SK-N-SH treated with all-trans-retinoic acid at 6 μM for 48 hours (cell line): ENCODE data around the gene LSAMP.

Experiments used
- ATAC-seq: fragments of 200-7000 bp; cut with Tn5 transposase; 3 replicates; pipeline ENCODE4 v1.9.1; 2020; ENCODE audit warnings: mild to moderate bottlenecking, moderate library complexity
- ARNTL ChIP-seq: fragments of 450-650 bp; formaldehyde crosslinking; IDR thresholded peaks from 2 replicates; pipeline ENCODE4 v1.5.0; 2020; ENCODE audit warnings: low read depth, mild to moderate bottlenecking, moderate library complexity, borderline replicate concordance
- BACH2 ChIP-seq: fragments of 250-450 bp; sonication (Bioruptor Pico); IDR thresholded peaks from 2 replicates; pipeline ENCODE4 v1.9.0; 2021; ENCODE audit warnings: mild to moderate bottlenecking, borderline replicate concordance
- CREB5 ChIP-seq: fragments of 250-450 bp; sonication (Bioruptor Pico); IDR thresholded peaks from 2 replicates; pipeline ENCODE4 v1.5.1; 2020; ENCODE audit warnings: low read depth, mild to moderate bottlenecking, moderate library complexity
- CSDC2 ChIP-seq: fragments of 250-450 bp; sonication (Bioruptor Pico); IDR thresholded peaks from 2 replicates; pipeline ENCODE4 v1.5.0; 2020; ENCODE audit warnings: mild to moderate bottlenecking, moderate library complexity
- ESRRG ChIP-seq: fragments of 250-450 bp; sonication (Bioruptor Pico); IDR thresholded peaks from 2 replicates; pipeline ENCODE4 v1.6.1; 2021; ENCODE audit warnings: mild to moderate bottlenecking
- GLIS3 ChIP-seq: fragments of 250-450 bp; sonication (Bioruptor Pico); IDR thresholded peaks from 2 replicates; pipeline ENCODE4 v1.5.0; 2020; ENCODE audit warnings: mild to moderate bottlenecking, moderate library complexity
- ISL1 ChIP-seq: fragments of 250-450 bp; sonication (Bioruptor Pico); IDR thresholded peaks from 2 replicates; pipeline ENCODE4 v2.1.2; 2022; ENCODE audit warnings: mild to moderate bottlenecking, moderate library complexity
- OSR1 ChIP-seq: fragments of 250-450 bp; sonication (Bioruptor Pico); IDR thresholded peaks from 2 replicates; pipeline ENCODE4 v1.8.0; 2022; ENCODE audit warnings: moderate library complexity, mild to moderate bottlenecking, inconsistent platforms
- PATZ1 ChIP-seq: fragments of 250-450 bp; sonication (Bioruptor Pico); IDR thresholded peaks from 2 replicates; pipeline ENCODE4 v1.8.0; 2020; ENCODE audit warnings: mild to moderate bottlenecking, moderate library complexity, borderline replicate concordance
- PPARA ChIP-seq: fragments of 250-450 bp; sonication (Bioruptor Pico); IDR thresholded peaks from 2 replicates; pipeline ENCODE4 v1.5.0; 2020; ENCODE audit warnings: mild to moderate bottlenecking, borderline replicate concordance
- RARB ChIP-seq: fragments of 250-450 bp; sonication (Bioruptor Pico); IDR thresholded peaks from 2 replicates; pipeline ENCODE4 v1.8.0; 2021; ENCODE audit warnings: mild to moderate bottlenecking, moderate library complexity
- SNAI2 ChIP-seq: fragments of 250-450 bp; sonication (Bioruptor Pico); IDR thresholded peaks from 2 replicates; pipeline ENCODE4 v1.5.0; 2020; ENCODE audit warnings: mild to moderate bottlenecking, moderate library complexity
- TCF4 ChIP-seq: fragments of 250-450 bp; sonication (Bioruptor Pico); IDR thresholded peaks from 2 replicates; pipeline ENCODE4 v1.8.0; 2021; ENCODE audit warnings: mild to moderate bottlenecking, moderate library complexity, borderline replicate concordance
- TOX ChIP-seq: fragments of 250-450 bp; sonication (Bioruptor Pico); IDR thresholded peaks from 2 replicates; pipeline ENCODE4 v1.8.0; 2021; ENCODE audit warnings: mild to moderate bottlenecking, moderate library complexity, borderline replicate concordance
- TSHZ2 ChIP-seq: fragments of 250-450 bp; sonication (Bioruptor Pico); IDR thresholded peaks from 2 replicates; pipeline ENCODE4 v1.5.0; 2020; ENCODE audit warnings: mild to moderate bottlenecking, moderate library complexity
- ZC3H10 ChIP-seq: fragments of 250-450 bp; sonication (Bioruptor Pico); IDR thresholded peaks from 2 replicates; pipeline ENCODE4 v1.5.1; 2021; ENCODE audit warnings: mild to moderate bottlenecking, moderate library complexity
- ZFP30 ChIP-seq: fragments of 450-650 bp; formaldehyde crosslinking; IDR thresholded peaks from 2 replicates; pipeline ENCODE4 v1.5.0; 2022; ENCODE audit warnings: mild to moderate bottlenecking, moderate library complexity
- ZNF565 ChIP-seq: fragments of 450-650 bp; formaldehyde crosslinking; conservative IDR thresholded peaks from 2 replicates; pipeline ENCODE4 v1.5.0; 2020; ENCODE audit warnings: low read depth, mild to moderate bottlenecking, moderate library complexity
- ZNF70 ChIP-seq: fragments of 450-650 bp; formaldehyde crosslinking; IDR thresholded peaks from 2 replicates; pipeline ENCODE4 v1.5.0; 2020; ENCODE audit warnings: mild to moderate bottlenecking, moderate library complexity
- ZNF8 ChIP-seq: fragments of 450-650 bp; formaldehyde crosslinking; IDR thresholded peaks from 2 replicates; pipeline ENCODE4 v1.5.0; 2020; ENCODE audit warnings: mild to moderate bottlenecking, moderate library complexity

The LSAMP gene

GRCh38 chr3:115859002-115859807 is 586.1 kb downstream of the LSAMP start:
- TF ChIP-seq ZFP30 (CRISPR knock-in tag): no peak
- no peak for TF ChIP-seq ESRRG
- no peak for TF ChIP-seq ZNF8
- TF ChIP-seq GLIS3 (CRISPR knock-in tag): no peak
- no peak for TF ChIP-seq ARNTL
- no peak for TF ChIP-seq OSR1 (CRISPR knock-in tag)
- TF ChIP-seq CSDC2 (CRISPR knock-in tag): no peak
- TF ChIP-seq CREB5 (CRISPR knock-in tag): no peak
- TF ChIP-seq, all 23 proteins: peak for 0
- ATAC-seq: no peak

GRCh38 chr3:115857518-115858136 is 587.7 kb downstream of the LSAMP start:
- TF ChIP-seq CREB5 (CRISPR knock-in tag): no peak
- TF ChIP-seq PATZ1 (CRISPR knock-in tag): no peak
- TF ChIP-seq BACH2 (CRISPR knock-in tag): no peak
- no peak for TF ChIP-seq PPARA (CRISPR knock-in tag)
- ATAC-seq: no peak

GRCh38 chr3:115855911-115856310 is 589.4 kb downstream of the LSAMP start:
- TF ChIP-seq ISL1 (CRISPR knock-in tag) (no peak), ZNF565 (CRISPR knock-in tag) (no peak), ESRRG (no peak), ARNTL (no peak), BACH2 (CRISPR knock-in tag) (no peak), ZFP30 (CRISPR knock-in tag) (no peak), PATZ1 (CRISPR knock-in tag) (no peak), RARB (CRISPR knock-in tag) (no peak), CSDC2 (CRISPR knock-in tag) (no peak), ZNF8 (no peak), SNAI2 (CRISPR knock-in tag) (no peak), ZC3H10 (CRISPR knock-in tag) (no peak), PPARA (CRISPR knock-in tag) (no peak), TSHZ2 (CRISPR knock-in tag) (no peak), ZNF70 (CRISPR knock-in tag) (no peak), GLIS3 (CRISPR knock-in tag) (no peak), TOX (CRISPR knock-in tag) (no peak), TCF4 (no peak)
- ATAC-seq: no peak
